ENCODE results near the gene SLC13A1.

The SLC13A1 gene

DNA sequence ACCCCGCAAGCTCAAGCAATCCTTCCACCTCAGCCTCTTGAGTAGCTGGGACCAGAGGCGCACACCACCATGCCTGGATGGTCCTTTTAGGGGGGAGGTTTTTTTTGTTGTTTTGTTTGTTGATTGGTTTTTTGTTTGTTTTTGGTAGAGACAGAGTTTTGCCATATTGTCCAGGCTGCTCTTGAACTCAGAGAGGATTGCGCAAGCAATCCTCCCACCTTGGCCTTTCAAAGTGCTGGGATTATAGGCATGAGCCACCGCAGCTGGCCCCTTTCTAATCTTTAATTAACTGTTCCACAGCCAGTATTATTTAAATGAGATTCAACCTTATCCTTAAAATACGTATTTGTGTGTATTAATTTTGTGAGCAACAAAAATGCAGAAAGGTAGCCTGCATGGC is 65.8 kb downstream of the SLC13A1 start:
- Histone ChIP-seq H3K4me3 (ENCODE audit: low read depth in 1 of 2, low read length in 2 of 2) (no peak overlapping the region), H3K27ac (ENCODE audit: low read depth, low read length) (no peak overlapping the region), H3K9ac (ENCODE audit: low read depth in 1 of 2, low read length in 2 of 2) (no peak overlapping the region), H3K36me3 (ENCODE audit: control insufficient read depth in 1 of 2, insufficient read depth in 2 of 2, low read length in 2 of 2) (no peaks in the 10 kb centered on the region), H3K27me3 (ENCODE audit: control insufficient read depth in 1 of 2, insufficient read depth in 2 of 2, low read length in 2 of 2) (no peaks in the 10 kb centered on the region), H3K9me3 (ENCODE audit: control insufficient read depth in 1 of 2, low read length in 2 of 2) (no peaks in the 10 kb centered on the region), H3K4me1 (ENCODE audit: control insufficient read depth in 1 of 2, insufficient read depth in 2 of 2, low read length in 2 of 2) (no peaks in the 10 kb centered on the region)

- no peaks in the 10 kb centered on the region for H3K36me3 ChIP-seq (ENCODE audit: control insufficient read depth in 1 of 2, insufficient read depth in 2 of 2, low read length in 2 of 2)
- no peak overlapping the region for H3K4me3 ChIP-seq (ENCODE audit: low read depth in 1 of 2, low read length in 2 of 2)
- no peaks in the 10 kb centered on the region for H3K27me3 ChIP-seq (ENCODE audit: control insufficient read depth in 1 of 2, insufficient read depth in 2 of 2, low read length in 2 of 2)
- H3K4me1 ChIP-seq (ENCODE audit: control insufficient read depth in 1 of 2, insufficient read depth in 2 of 2, low read length in 2 of 2), result no peaks in the 10 kb centered on the region
- H3K27ac ChIP-seq (ENCODE audit: low read depth, low read length), result no peak overlapping the region
- no peak overlapping the region for H3K9ac ChIP-seq (ENCODE audit: low read depth in 1 of 2, low read length in 2 of 2)
- H3K9me3 ChIP-seq (ENCODE audit: control insufficient read depth in 1 of 2, low read length in 2 of 2), result no peaks in the 10 kb centered on the region
Observed at GRCh38 chr7:123131961-123132360, 67.8 kb downstream of the SLC13A1 start.

DNA sequence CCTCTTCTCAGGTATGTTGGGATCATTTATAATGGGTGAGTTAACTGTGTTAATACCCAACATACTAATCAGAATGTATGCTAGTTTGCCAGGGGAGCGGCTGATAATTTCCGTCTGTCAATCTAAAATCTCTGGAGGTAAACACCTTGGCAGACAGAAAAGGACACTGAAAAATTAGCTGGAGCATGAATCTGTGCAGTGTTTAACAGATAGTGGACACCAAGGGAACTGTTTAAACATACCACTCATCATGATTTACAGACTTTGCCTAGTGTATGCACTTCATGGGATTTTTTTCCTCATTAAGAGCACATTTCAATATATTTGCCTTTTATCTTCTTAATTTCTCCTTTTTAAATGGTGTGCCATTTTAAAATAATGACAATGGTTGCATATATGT is 68.2 kb downstream of the SLC13A1 start:
- H3K27ac ChIP-seq (ENCODE audit: low read depth, low read length), result no peak overlapping the region
- H3K36me3 ChIP-seq (ENCODE audit: control insufficient read depth in 1 of 2, insufficient read depth in 2 of 2, low read length in 2 of 2), result no peaks in the 10 kb centered on the region
- H3K27me3 ChIP-seq (ENCODE audit: control insufficient read depth in 1 of 2, insufficient read depth in 2 of 2, low read length in 2 of 2), result no peaks in the 10 kb centered on the region
- H3K9me3 ChIP-seq (ENCODE audit: control insufficient read depth in 1 of 2, low read length in 2 of 2), result no peaks in the 10 kb centered on the region
- no peaks in the 10 kb centered on the region for H3K4me1 ChIP-seq (ENCODE audit: control insufficient read depth in 1 of 2, insufficient read depth in 2 of 2, low read length in 2 of 2)
- H3K4me3 ChIP-seq (ENCODE audit: low read depth in 1 of 2, low read length in 2 of 2), result no peak overlapping the region
- H3K9ac ChIP-seq (ENCODE audit: low read depth in 1 of 2, low read length in 2 of 2), result no peak overlapping the region

DNA sequence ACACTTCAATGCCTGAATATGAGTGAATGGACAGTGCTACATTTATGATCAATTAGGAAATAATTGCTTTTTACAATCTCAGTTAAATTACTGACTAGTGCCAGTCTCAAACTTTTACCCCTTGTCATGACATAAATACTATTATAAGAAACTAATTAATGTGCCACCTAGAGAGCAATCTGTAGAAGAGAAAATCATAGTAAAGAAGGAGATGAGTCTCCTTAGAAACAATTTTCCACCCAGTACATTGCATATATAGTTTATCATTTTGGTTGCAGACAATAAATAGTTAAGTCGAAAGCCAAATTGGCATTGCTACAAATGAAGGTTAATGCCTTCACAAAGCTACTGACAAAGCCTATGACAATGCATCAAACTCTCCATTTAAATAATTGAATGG is 68.6 kb downstream of the SLC13A1 start:
- H3K9ac ChIP-seq (ENCODE audit: low read depth in 1 of 2, low read length in 2 of 2), result no peak overlapping the region
- H3K36me3 ChIP-seq (ENCODE audit: control insufficient read depth in 1 of 2, insufficient read depth in 2 of 2, low read length in 2 of 2), result no peaks in the 10 kb centered on the region
- H3K27ac ChIP-seq (ENCODE audit: low read depth, low read length), result no peak overlapping the region
- H3K4me3 ChIP-seq (ENCODE audit: low read depth in 1 of 2, low read length in 2 of 2), result no peak overlapping the region
- H3K27me3 ChIP-seq (ENCODE audit: control insufficient read depth in 1 of 2, insufficient read depth in 2 of 2, low read length in 2 of 2), result no peaks in the 10 kb centered on the region
- H3K9me3 ChIP-seq (ENCODE audit: control insufficient read depth in 1 of 2, low read length in 2 of 2), result no peaks in the 10 kb centered on the region
- no peaks in the 10 kb centered on the region for H3K4me1 ChIP-seq (ENCODE audit: control insufficient read depth in 1 of 2, insufficient read depth in 2 of 2, low read length in 2 of 2)

- Histone ChIP-seq H3K4me1 (ENCODE audit: control insufficient read depth in 1 of 2, insufficient read depth in 2 of 2, low read length in 2 of 2) (no peaks in the 10 kb centered on the region), H3K9me3 (ENCODE audit: control insufficient read depth in 1 of 2, low read length in 2 of 2) (no peaks in the 10 kb centered on the region), H3K27ac (ENCODE audit: low read depth, low read length) (no peak overlapping the region), H3K9ac (ENCODE audit: low read depth in 1 of 2, low read length in 2 of 2) (no peak overlapping the region), H3K4me3 (ENCODE audit: low read depth in 1 of 2, low read length in 2 of 2) (no peak overlapping the region), H3K36me3 (ENCODE audit: control insufficient read depth in 1 of 2, insufficient read depth in 2 of 2, low read length in 2 of 2) (no peaks in the 10 kb centered on the region), H3K27me3 (ENCODE audit: control insufficient read depth in 1 of 2, insufficient read depth in 2 of 2, low read length in 2 of 2) (no peaks in the 10 kb centered on the region)
Observed at GRCh38 chr7:123126691-123127090, 73.1 kb downstream of the SLC13A1 start.

DNA sequence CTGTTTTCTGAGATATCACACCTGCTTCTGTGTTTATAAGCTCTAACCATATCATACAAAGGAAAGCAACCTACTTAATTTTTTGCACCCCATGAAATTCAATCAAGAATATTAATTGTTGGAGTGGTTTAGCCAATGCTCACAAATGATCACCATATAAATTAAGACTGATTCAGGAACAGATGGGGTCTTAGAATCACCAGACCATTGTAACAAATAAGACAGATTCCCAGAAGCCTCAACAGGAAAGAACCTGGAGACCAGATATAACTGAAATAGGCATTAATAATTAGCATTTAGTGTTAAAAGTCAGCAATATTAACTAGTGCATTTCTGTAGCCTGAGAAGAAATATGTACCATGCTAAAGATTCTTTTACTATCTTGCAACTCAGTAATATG is 73.6 kb downstream of the SLC13A1 start:
- Histone ChIP-seq H3K27ac (ENCODE audit: low read depth, low read length) (no peak overlapping the region), H3K27me3 (ENCODE audit: control insufficient read depth in 1 of 2, insufficient read depth in 2 of 2, low read length in 2 of 2) (no peaks in the 10 kb centered on the region), H3K4me3 (ENCODE audit: low read depth in 1 of 2, low read length in 2 of 2) (no peak overlapping the region), H3K9ac (ENCODE audit: low read depth in 1 of 2, low read length in 2 of 2) (no peak overlapping the region), H3K36me3 (ENCODE audit: control insufficient read depth in 1 of 2, insufficient read depth in 2 of 2, low read length in 2 of 2) (no peaks in the 10 kb centered on the region), H3K9me3 (ENCODE audit: control insufficient read depth in 1 of 2, low read length in 2 of 2) (no peaks in the 10 kb centered on the region), H3K4me1 (ENCODE audit: control insufficient read depth in 1 of 2, insufficient read depth in 2 of 2, low read length in 2 of 2) (no peaks in the 10 kb centered on the region)

DNA sequence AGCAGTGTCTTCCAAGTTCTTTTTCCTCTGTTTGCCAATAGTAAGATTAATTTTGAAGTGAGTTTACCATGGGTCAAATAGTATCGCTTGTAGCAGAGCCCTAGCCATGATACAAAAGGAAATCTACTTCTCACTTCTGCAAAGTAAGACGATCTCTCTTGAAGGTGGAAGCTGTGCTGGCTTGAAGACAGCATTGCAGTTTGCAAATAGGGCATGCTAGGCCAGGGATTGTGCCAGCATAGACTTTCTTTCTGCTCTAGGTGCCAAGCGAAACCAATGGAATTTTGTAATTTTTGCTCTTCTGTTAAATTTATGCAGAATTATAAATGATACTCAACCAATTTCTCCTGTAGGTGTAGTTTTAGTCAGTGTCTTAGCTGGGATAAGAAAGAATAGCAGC is 74.5 kb downstream of the SLC13A1 start:
- H3K9me3 ChIP-seq (ENCODE audit: control insufficient read depth in 1 of 2, low read length in 2 of 2), result no peaks in the 10 kb centered on the region
- H3K27me3 ChIP-seq (ENCODE audit: control insufficient read depth in 1 of 2, insufficient read depth in 2 of 2, low read length in 2 of 2), result no peaks in the 10 kb centered on the region
- no peak overlapping the region for H3K9ac ChIP-seq (ENCODE audit: low read depth in 1 of 2, low read length in 2 of 2)
- no peaks in the 10 kb centered on the region for H3K36me3 ChIP-seq (ENCODE audit: control insufficient read depth in 1 of 2, insufficient read depth in 2 of 2, low read length in 2 of 2)
- no peaks in the 10 kb centered on the region for H3K4me1 ChIP-seq (ENCODE audit: control insufficient read depth in 1 of 2, insufficient read depth in 2 of 2, low read length in 2 of 2)
- H3K4me3 ChIP-seq (ENCODE audit: low read depth in 1 of 2, low read length in 2 of 2), result no peak overlapping the region
- no peak overlapping the region for H3K27ac ChIP-seq (ENCODE audit: low read depth, low read length)

GRCh38 chr7:123122916-123123315 is 76.9 kb downstream of the SLC13A1 start:
- Histone ChIP-seq H3K4me3 (ENCODE audit: low read depth in 1 of 2, low read length in 2 of 2) (no peak overlapping the region), H3K9ac (ENCODE audit: low read depth in 1 of 2, low read length in 2 of 2) (no peak overlapping the region), H3K27me3 (ENCODE audit: control insufficient read depth in 1 of 2, insufficient read depth in 2 of 2, low read length in 2 of 2) (no peaks in the 10 kb centered on the region), H3K27ac (ENCODE audit: low read depth, low read length) (no peak overlapping the region), H3K4me1 (ENCODE audit: control insufficient read depth in 1 of 2, insufficient read depth in 2 of 2, low read length in 2 of 2) (no peaks in the 10 kb centered on the region), H3K9me3 (ENCODE audit: control insufficient read depth in 1 of 2, low read length in 2 of 2) (no peaks in the 10 kb centered on the region), H3K36me3 (ENCODE audit: control insufficient read depth in 1 of 2, insufficient read depth in 2 of 2, low read length in 2 of 2) (no peaks in the 10 kb centered on the region)

DNA sequence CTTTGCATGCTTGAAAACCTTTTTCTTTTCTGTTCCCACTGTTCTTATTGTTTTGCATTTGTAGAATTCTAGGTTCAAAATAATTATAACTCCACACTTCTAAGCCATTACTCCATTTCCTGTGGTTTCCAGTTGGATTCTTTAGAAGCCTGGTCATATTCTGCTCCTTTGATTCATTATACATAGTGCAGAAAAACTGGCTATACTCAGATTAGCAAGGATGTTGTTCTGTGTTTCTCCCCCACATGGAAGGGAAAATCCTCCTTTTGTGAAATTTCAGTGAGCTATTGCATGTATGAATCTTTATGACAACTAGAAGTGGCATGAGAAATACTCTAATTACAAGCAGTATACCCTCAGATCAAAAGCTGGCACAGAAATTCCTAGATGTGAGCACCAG is 79.5 kb downstream of the SLC13A1 start:
- Histone ChIP-seq H3K9me3 (ENCODE audit: control insufficient read depth in 1 of 2, low read length in 2 of 2) (no peaks in the 10 kb centered on the region), H3K27me3 (ENCODE audit: control insufficient read depth in 1 of 2, insufficient read depth in 2 of 2, low read length in 2 of 2) (no peaks in the 10 kb centered on the region), H3K4me1 (ENCODE audit: control insufficient read depth in 1 of 2, insufficient read depth in 2 of 2, low read length in 2 of 2) (no peaks in the 10 kb centered on the region), H3K9ac (ENCODE audit: low read depth in 1 of 2, low read length in 2 of 2) (no peak overlapping the region), H3K27ac (ENCODE audit: low read depth, low read length) (no peak overlapping the region), H3K36me3 (ENCODE audit: control insufficient read depth in 1 of 2, insufficient read depth in 2 of 2, low read length in 2 of 2) (no peaks in the 10 kb centered on the region), H3K4me3 (ENCODE audit: low read depth in 1 of 2, low read length in 2 of 2) (no peak overlapping the region)

DNA sequence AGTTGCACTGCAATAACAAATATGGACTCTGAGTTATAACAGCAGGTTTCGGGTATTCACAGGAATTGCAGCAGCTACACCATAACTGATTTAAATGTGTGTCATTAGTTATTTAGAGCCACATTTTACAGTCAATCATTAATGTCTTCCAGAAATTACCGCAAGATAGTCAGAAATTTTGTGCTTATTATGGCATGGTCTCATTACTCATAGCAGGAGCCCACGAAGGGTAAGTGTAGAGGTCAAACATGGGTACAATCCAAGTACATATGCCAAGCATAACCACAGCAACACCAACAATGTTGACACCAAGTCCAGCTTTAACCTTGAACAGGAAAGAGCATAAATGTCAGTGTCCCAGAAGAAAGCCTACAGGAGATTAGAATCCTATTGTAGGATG is 84.4 kb downstream of the SLC13A1 start:
- H3K27me3 ChIP-seq (ENCODE audit: control insufficient read depth in 1 of 2, insufficient read depth in 2 of 2, low read length in 2 of 2), result no peaks in the 10 kb centered on the region
- H3K9me3 ChIP-seq (ENCODE audit: control insufficient read depth in 1 of 2, low read length in 2 of 2), result no peaks in the 10 kb centered on the region
- no peak overlapping the region for H3K27ac ChIP-seq (ENCODE audit: low read depth, low read length)
- H3K9ac ChIP-seq (ENCODE audit: low read depth in 1 of 2, low read length in 2 of 2), result no peak overlapping the region
- H3K36me3 ChIP-seq (ENCODE audit: control insufficient read depth in 1 of 2, insufficient read depth in 2 of 2, low read length in 2 of 2), result no peaks in the 10 kb centered on the region
- H3K4me3 ChIP-seq (ENCODE audit: low read depth in 1 of 2, low read length in 2 of 2), result no peak overlapping the region
- H3K4me1 ChIP-seq (ENCODE audit: control insufficient read depth in 1 of 2, insufficient read depth in 2 of 2, low read length in 2 of 2), result no peaks in the 10 kb centered on the region

DNA sequence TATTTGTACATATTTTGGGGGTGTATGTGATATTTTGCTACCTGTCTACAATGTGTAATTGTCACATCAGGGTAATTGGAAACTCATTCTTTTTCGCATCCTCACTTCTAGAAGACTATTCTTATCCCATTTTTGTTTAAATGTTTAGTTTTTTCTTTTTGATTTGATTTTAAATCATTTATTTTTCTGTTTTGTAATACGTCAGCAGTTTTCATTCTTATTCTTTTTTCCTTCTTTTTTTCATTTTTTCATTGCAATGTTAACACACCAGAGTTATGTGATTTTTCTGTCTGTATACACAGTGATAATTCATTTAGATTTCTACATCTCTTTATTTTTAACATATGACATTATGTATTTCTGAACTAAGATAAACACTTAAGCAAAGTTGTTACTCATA is 85.5 kb downstream of the SLC13A1 start:
- no peak overlapping the region for H3K4me3 ChIP-seq (ENCODE audit: low read depth in 1 of 2, low read length in 2 of 2)
- no peak overlapping the region for H3K9ac ChIP-seq (ENCODE audit: low read depth in 1 of 2, low read length in 2 of 2)
- no peaks in the 10 kb centered on the region for H3K27me3 ChIP-seq (ENCODE audit: control insufficient read depth in 1 of 2, insufficient read depth in 2 of 2, low read length in 2 of 2)
- H3K36me3 ChIP-seq (ENCODE audit: control insufficient read depth in 1 of 2, insufficient read depth in 2 of 2, low read length in 2 of 2), result no peaks in the 10 kb centered on the region
- no peaks in the 10 kb centered on the region for H3K9me3 ChIP-seq (ENCODE audit: control insufficient read depth in 1 of 2, low read length in 2 of 2)
- no peak overlapping the region for H3K27ac ChIP-seq (ENCODE audit: low read depth, low read length)
- no peaks in the 10 kb centered on the region for H3K4me1 ChIP-seq (ENCODE audit: control insufficient read depth in 1 of 2, insufficient read depth in 2 of 2, low read length in 2 of 2)

Data from duodenal mucosa (tissue), 2 donors.